Fibroblast of skin of right quadriceps (primary cell): ENCODE results near the gene RIPPLY3.
"Not testable (repeated sequence)": the region's sequence is repeated elsewhere in the genome, so short reads cannot be mapped to it uniquely, and the experiment has no call there.

Experiments
- DNase-seq: peaks from one replicate; pipeline ENCODE4 v3.0.0-alpha.2; 2013

The RIPPLY3 gene

GRCh38 chr21:37026499-37026898 lies 20.0 kb downstream of the RIPPLY3 start:
- DNase-seq: no peak

DNA sequence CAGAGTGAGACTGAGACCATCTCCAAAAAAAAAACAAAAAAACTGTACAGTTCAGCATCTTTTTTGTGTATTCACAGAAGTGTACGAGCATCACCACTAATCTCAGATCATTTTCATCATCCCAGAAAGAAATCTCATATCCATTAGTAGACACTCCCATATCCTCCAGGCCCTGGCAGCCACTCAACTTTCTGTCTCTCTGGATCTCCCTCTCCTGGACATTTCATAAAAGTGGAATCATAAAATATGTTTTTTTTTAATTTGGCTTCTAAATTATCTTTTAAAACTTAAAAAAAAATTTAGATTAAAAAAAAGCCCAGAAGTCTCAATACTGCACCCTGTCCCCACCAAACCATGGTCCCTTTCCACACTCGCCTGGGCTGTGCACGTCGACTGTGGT lies 22.1 kb downstream of the RIPPLY3 start:
- peak; percentile 15 for DNase-seq

DNA sequence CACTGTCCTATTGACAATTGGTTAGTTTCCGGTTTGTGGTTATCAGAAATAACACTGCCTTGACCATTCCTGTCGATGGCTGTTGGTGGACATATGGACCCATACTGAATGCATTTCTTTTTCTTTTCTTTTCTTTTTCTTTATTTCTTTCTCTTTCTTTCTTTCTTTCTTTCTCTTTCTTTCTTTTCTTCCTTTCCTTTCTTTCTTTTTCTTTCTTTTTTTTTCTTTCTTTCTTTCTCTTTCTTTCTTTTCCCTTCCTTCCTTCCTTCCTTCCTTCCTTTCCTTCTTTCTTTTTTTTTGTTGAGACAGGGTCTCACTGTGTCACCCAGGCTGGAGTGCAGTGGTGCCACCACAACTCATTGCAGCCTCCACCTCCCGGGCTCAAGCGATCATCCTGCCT lies 24.4 kb downstream of the RIPPLY3 start:
- no peak for DNase-seq

DNA sequence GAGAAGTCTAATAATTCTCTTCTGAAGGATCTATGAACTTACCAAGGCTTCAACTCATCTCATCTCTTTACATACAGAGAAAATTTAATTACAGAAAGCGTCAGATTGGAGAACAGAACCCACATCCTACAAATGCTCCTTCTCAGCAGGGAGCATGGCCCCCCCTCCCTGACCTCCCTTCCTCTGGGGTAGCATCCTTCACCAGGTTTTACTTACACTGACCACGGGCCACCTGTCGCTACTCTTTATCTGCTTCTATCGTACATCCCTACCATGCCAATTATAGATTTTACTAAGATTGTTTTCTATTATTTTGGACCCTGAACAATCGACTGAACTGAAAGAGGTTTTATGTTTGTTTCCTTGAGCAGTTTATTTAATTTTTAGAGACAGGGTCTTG lies 25.8 kb downstream of the RIPPLY3 start:
- DNase-seq: no peak

DNA sequence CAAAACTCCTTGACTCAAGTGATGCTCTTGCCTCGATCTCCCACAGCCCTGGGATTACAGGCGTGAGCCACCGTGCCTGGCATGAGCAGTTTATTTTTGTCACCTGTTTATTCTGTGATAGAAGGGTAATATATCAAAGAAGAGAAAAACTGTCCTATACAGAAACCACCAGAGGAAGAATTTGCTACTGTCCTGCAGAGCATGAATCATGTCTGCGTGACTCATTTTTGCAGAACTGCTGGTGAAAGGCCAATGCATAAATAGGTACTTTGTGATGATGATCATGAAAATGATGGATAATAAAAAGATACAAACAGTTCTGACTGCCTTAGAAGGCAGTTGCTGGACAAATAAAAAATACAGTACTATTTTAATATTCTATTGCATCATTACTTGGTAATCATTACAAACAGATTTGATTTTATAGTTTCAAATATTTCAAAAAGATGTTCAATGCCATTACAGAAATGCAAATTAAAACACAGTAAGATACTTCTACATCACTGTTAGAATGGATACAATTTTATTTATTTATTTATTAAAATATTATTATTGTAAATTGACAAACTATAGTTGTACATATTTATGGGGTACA lies 26.5 kb downstream of the RIPPLY3 start:
- DNase-seq: peak; percentile 65

GRCh38 chr21:37034394-37034793 lies 27.9 kb downstream of the RIPPLY3 start:
- DNase-seq: not testable (repeated sequence)

DNA sequence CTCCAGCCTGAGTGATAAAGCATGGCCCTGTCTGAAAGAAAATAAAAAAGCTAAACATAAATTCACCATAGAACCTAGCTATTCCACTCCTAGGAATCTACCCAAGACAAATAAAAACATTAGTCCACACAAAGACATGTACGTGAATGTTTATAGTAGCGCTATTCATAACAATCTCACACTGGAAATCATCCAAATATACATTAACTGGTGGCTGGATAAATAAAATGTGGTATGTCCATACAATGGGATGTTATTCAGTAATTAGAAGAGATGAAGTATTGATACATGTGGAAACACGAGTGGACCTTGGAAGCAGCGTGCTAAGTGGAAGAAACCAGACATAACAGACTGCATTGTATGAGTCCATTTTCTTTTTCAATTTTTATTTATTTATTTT lies 29.7 kb downstream of the RIPPLY3 start:
- DNase-seq: no peak

- no peak for DNase-seq
These were observed 33.0 kb downstream of the RIPPLY3 start for GRCh38 chr21:37039411-37040075.

DNA sequence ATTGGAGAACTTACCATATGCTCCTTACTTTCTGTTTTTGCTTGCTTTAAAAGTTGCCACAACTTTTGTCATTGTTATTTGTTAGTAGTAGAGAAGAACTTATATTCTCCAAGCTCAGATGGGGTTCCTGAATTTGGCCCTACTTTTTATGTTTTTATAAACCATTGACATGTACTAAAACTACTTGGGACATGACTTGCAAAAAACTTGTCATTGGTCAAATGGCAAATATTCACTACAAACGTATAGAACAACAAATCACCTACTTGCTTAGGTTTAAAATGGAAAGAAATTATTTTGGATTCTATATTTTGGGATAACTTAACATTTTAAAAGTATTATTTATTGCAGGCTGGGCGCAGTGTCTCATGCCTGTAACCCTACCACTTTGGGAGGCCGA lies 33.7 kb downstream of the RIPPLY3 start:
- no peak for DNase-seq

GRCh38 chr21:37041706-37042271 lies 35.3 kb downstream of the RIPPLY3 start:
- DNase-seq: no peak

DNA sequence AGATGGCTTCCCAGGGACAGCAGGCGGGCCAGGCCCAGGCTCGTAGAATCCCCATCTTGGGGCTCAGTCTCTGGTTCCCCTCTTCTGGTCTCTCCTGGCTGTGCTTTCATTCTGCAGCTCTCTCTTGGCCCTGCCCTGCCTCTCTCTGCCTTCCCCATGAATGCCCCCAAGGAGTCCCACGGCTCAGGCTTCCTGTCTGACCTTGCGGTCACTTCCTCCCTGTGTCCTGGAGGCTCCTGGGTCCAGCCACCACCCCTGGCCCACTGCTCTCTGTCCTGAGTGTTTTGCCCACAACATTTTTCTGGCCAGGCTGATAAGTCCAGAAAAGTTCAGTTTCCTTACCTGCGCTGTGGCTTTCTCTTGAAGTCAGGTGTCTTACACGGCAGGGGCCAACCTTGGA lies 37.3 kb downstream of the RIPPLY3 start:
- no peak for DNase-seq

GRCh38 chr21:37044643-37045042 lies 38.1 kb downstream of the RIPPLY3 start:
- no peak for DNase-seq

- no peak for DNase-seq
These were observed 38.6 kb downstream of the RIPPLY3 start for GRCh38 chr21:37045149-37045548.

DNA sequence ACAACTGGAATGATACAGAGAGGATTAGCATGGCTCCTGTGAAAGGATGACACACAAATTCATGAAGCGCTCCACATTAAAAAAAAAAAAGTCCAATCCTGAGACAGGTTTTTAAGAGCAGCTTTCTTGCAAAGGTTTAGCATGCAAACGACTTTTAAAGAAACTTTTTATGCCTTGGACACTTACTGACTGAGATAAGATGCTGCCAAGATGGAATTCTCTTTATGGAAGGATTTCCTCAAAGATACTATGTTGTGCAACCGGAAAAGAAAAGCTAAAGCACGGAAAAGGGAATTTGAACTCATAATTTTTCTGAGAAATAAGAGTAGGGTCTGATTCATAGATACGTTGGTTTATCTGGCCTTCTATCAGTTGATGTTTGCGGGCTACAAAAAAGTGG lies 39.1 kb downstream of the RIPPLY3 start:
- DNase-seq: no peak

DNA sequence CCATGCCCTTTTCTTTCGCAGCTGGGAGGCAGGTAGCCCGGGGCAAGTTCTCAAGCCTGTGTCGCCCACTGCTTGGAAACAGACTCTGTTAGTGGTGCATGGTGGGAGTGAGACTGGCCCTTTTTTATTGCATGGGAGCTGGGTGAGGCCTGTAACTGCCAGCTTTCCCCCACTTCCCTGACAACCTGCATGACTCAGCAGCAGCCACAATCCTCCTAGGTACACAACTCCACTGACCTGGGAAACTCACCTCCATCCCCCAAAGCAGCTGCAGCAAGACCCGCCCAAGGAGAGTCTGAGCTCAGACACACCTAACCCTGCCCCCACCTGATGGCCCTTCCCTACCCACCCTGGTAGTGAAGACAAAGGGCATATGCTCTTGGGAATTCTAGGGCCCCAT lies 40.6 kb downstream of the RIPPLY3 start:
- no peak for DNase-seq

DNA sequence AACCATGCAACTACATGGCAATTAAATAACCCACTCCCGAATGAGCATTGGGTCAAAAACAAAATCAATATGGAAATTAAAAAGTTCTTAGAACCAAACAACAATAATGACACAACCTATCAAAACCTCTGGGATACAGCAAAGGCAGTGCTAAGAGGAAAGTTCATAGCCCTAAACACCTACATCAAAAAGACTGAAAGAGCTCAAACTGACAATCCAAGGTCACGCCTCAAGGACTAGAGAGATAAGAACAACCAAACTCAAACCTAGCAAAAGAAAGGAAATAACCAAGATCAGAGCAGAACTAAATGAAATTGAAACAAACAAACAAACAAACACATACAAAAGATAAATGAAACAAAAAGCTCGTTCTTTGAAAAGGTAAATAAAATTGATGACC lies 43.2 kb downstream of the RIPPLY3 start:
- not testable (repeated sequence) for DNase-seq

DNA sequence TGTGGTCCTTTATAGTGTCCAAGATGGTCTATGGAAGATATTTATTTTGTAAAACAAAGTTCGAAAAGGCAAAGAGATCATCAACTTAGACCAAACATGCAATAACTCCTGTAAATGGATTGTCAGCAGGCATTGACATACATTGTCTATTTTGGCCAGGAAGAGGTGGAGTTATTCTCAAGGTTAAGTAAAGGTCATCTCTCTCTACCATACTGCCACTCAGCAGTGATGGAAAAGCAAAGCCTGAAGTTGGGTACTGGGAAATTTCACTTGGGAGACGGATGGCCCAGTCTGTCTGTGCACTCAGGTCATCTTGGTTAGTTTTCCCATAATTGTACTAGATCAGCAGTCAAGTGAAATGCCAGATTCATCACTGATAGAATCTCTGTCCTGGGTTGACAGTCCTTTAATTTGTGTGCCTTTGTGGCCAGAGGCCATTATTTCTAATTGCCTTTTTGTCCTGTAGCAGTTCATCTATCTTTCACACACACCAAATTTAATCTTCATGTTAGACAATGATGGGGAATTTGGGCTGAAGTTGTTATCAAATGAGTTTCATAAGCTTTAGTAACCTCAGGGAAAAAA lies 48.9 kb downstream of the RIPPLY3 start:
- DNase-seq: no peak

DNA sequence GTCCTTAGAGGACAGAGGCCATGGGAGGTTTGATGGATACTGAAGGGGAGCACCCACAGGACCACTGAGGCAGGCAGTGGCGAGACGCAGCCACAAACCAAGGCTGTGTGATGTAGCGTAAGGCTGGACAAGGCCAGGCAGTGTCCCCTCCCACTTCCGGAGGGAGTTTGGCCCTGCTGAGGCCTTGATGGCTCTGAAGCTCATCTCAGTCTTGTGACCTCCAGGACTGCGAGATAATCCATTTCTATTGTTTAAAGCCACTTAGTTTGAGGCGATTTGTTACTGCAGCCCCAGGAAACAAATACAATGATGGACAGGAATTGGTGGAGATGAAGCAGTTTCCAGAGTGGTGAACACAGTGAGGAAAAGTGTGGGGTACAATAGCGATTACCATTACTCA lies 51.1 kb downstream of the RIPPLY3 start:
- DNase-seq: no peak

- DNase-seq: no peak
These were observed 51.8 kb downstream of the RIPPLY3 start for GRCh38 chr21:37058261-37058660.

DNA sequence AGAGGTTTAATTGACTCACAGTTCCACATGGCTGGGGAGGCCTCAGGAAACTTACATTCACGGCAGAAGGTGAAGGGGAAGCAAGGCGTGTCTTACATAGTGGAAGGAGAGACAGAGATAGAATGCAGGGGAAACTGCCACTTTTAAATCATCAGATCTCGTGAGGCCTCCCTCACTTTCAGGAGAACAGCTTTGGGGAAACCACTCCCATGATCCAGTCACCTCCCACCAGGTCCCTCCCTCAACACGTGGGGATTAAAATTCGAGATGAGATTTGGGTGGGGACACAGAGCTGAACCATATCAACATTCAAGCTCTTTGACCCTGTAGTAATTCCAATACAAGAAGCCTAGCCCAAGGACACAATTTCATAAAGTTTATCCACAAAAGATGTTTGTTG lies 52.7 kb downstream of the RIPPLY3 start:
- DNase-seq: no peak

DNA sequence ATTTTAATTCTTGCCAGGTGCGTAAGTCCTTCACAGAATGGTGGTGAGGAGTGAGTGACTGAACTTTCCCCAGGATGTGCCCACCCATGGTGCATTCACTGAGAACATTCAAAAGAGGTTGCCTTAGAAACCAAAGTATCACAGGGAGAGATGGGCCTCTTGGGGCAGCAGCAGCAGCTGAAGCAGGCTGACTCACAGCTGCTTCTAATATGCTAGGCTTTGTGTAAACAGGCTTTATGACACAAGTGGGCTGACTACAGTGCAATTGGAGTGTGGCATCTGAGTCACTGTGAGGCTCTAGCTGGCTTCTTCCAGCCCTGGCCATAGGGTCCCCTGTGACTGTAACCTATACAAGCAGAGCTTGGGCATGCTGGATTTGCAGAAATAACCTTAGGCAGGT lies 53.8 kb downstream of the RIPPLY3 start:
- DNase-seq: peak; percentile 96

GRCh38 chr21:37061926-37062592 lies 55.6 kb downstream of the RIPPLY3 start:
- peak; percentile 21 for DNase-seq

DNA sequence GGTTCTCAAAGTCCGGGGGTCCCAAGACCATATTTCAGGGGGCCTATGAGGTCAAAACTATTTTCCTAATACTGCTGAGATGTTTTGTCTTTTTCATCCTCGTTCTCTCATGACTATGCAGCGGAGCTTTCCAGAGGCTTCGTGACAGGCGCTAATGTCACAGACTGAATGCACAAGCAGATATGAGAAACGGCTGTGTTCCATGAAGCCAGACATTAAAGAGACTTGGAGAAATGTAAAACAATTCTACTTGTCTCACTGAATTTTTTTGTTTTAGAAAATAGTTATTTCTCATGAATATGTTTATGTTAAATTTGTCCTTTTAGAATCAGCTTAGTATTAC lies 56.1 kb downstream of the RIPPLY3 start:
- DNase-seq: no peak

- no peak for DNase-seq
These were observed 56.9 kb downstream of the RIPPLY3 start for GRCh38 chr21:37063433-37063832.
